Measurements from ENCODE around the gene ALG14. TPM values are rescaled to one million over a fixed set of nuclear protein-coding genes. Genes with fewer than 3 reads are reported as not detected.

ALG14 gene
- 0.97 and 1.1 TPM in 2 replicates for total RNA-seq

GRCh38 chr1:95072532-95073419 lies at the start of gene ALG14:
Gene ALG14, minus strand, starts transcription at chr1:95072951. Its CDS starts 53 bp downstream, at chr1:95072898.

DNA sequence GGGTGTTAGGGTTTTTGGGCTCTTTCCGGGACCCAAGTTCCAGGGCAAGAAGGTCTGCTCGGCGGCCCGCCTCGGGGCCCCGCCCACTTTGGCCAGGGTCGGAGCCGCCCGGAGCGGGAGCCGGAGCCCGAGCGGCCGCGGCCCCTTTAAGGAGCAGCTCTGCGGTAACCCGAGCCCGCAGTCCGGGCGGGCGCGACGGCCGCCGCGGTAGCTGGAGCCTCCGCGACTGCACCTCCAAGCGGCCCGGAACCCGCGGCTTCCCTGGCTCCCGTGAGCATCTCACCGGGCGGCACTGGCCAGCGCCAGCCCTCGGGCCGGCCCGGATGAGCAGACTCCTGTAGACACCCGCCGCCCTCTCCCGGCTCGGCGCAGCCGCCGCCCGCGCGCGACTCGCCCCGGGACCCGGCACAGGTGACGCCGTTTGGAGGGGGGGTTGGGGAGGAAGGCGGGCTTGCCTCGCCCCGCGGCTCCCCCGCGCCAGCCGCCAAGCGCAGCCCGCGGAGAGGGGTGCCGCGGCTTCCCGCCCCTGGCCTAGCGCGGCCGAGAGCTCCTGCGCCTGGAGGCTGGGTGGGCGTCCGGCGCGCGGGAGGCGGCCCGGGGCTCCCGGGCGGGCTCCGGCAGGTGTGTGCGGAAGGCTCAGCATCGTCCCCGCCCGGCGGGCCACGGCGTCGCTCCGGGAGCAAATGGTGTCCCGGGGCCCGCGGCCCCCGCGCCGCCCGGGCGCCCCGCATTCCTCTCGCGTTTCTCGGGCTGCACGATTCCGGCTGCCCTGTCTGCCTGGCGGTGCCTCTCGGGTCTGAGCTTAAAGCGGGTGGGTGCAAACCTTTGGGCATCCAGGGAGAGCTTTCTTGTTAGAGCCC lies 44.7 kb upstream of the ALG14 start, which contains the start of gene TLCD4:
Gene TLCD4 (plus strand): TSS at position 149 of the 860 bp plus-strand sequence. CDS start 26,547 bp downstream, outside the sequence.

GRCh38 chr1:94926915-94927404 lies 145.8 kb downstream of the ALG14 start, which contains the start of gene CNN3:
Gene CNN3, minus strand, starts transcription at chr1:94927110. Its CDS starts 216 bp downstream, at chr1:94926894.

Other genes with a start within 250 kb of the ALG14 start
- 282 and 416 TPM in 2 replicates for gene CNN3, start 145.8 kb downstream of the ALG14 start, total RNA-seq
- under 0.01 TPM in 1 of 2 replicates, not detected in the other for gene TLCD4, start 44.4 kb upstream of the ALG14 start, total RNA-seq
- 20.8 and 21.1 TPM in 2 replicates for gene RWDD3, start 161.3 kb upstream of the ALG14 start, total RNA-seq